GM23248 (cell line): ENCODE results near the gene ANKRD35.

Source experiments
- EZH2 ChIP-seq: fragments of 200-600 bp; sonication (generic); IDR thresholded peaks from 2 replicates; pipeline ENCODE4 v1.6.1; 2018; ENCODE audit warnings: antibody characterized with exemption, mild to moderate bottlenecking; ENCODE audit not compliant: insufficient read depth, poor library complexity, severe bottlenecking
- EZH2phosphoT487 ChIP-seq: fragments of 200-600 bp; sonication (generic); IDR thresholded peaks from 2 replicates; pipeline ENCODE4 v1.6.1; 2018; ENCODE audit warnings: antibody characterized with exemption, moderate library complexity, mild to moderate bottlenecking, low read depth; ENCODE audit not compliant: insufficient read depth

- no peak for TF ChIP-seq EZH2
- TF ChIP-seq EZH2phosphoT487, result no peak
Observed at GRCh38 chr1:145927916-145928643, 42.4 kb upstream of the ANKRD35 start.
